DMS53 treated with DMSO at 0.1 percent for 48 hours (cell line): ENCODE measurements around the gene PLXNA2.

Experiments
- DNase-seq: peaks from one replicate; lab custom pipeline; 2025; ENCODE audit not compliant: unreplicated experiment; lab: John Stamatoyannopoulos, UW

PLXNA2 gene

GRCh38 chr1:207984831-207985572, 259.2 kb downstream of the PLXNA2 start:
- DNase-seq: no peak

GRCh38 chr1:207983044-207983635, 261.0 kb downstream of the PLXNA2 start:
- DNase-seq: no peak

GRCh38 chr1:207981976-207982375, 262.2 kb downstream of the PLXNA2 start:
- DNase-seq: no peak

GRCh38 chr1:207978441-207978840, 265.7 kb downstream of the PLXNA2 start:
- no peak for DNase-seq

GRCh38 chr1:207977876-207978275, 266.3 kb downstream of the PLXNA2 start:
- no peak for DNase-seq

GRCh38 chr1:207973898-207974568, 270.2 kb downstream of the PLXNA2 start:
- no peak for DNase-seq

GRCh38 chr1:207972337-207972736, 271.8 kb downstream of the PLXNA2 start:
- no peak for DNase-seq
